HEK293 (cell line): Measurements from ENCODE around the gene C14orf132.

ENCODE experiments used
- BCL11A ChIP-seq: fragments of 450-650 bp; formaldehyde crosslinking; IDR thresholded peaks from 2 replicates; pipeline ENCODE4 v1.5.1; 2016; ENCODE audit warnings: low read depth, missing biosample characterization, missing genetic modification characterization
- MZF1 ChIP-seq: fragments of 450-650 bp; formaldehyde crosslinking; IDR thresholded peaks from 2 replicates; pipeline ENCODE4 v1.5.1; 2017; ENCODE audit warnings: missing biosample characterization, missing genetic modification characterization, borderline replicate concordance
- ZFP3 ChIP-seq: fragments of 450-650 bp; formaldehyde crosslinking; IDR thresholded peaks from 2 replicates; pipeline ENCODE4 v1.5.1; 2016; ENCODE audit warnings: low read depth, missing biosample characterization, missing genetic modification characterization
- ZNF138 ChIP-seq: fragments of 450-650 bp; formaldehyde crosslinking; IDR thresholded peaks from 2 replicates; pipeline ENCODE4 v1.5.1; 2016; ENCODE audit warnings: missing biosample characterization, missing genetic modification characterization, borderline replicate concordance
- ZNF202 ChIP-seq: fragments of 450-650 bp; formaldehyde crosslinking; IDR thresholded peaks from 2 replicates; pipeline ENCODE4 v1.5.1; 2016; ENCODE audit warnings: missing biosample characterization, missing genetic modification characterization, borderline replicate concordance
- ZNF274 ChIP-seq, 2 experiments: fragments of 200-500 bp in 1 of 2; fragments of 450-650 bp in 1 of 2; sonication (Bioruptor generic) in 1 of 2; formaldehyde crosslinking in 1 of 2; IDR thresholded peaks; 2 replicates each; pipeline versions ENCODE4 v1.5.1 to v1.6.1; 2014 to 2016; ENCODE audit warnings: borderline replicate concordance in 1 of 2, inconsistent platforms in 1 of 2, low read length in 1 of 2, missing biosample characterization in 1 of 2, missing genetic modification characterization in 1 of 2
- ZNF292 ChIP-seq: fragments of 450-650 bp; formaldehyde crosslinking; IDR thresholded peaks from 2 replicates; pipeline ENCODE4 v1.5.1; 2016; ENCODE audit warnings: low read depth, missing biosample characterization, missing genetic modification characterization, borderline replicate concordance
- ZNF423 ChIP-seq: fragments of 450-650 bp; formaldehyde crosslinking; IDR thresholded peaks from 2 replicates; pipeline ENCODE4 v1.5.1; 2016; ENCODE audit warnings: missing biosample characterization, missing genetic modification characterization
- ZNF510 ChIP-seq: fragments of 450-650 bp; formaldehyde crosslinking; IDR thresholded peaks from 2 replicates; pipeline ENCODE4 v1.5.1; 2018; ENCODE audit warnings: mild to moderate bottlenecking, missing genetic modification characterization, missing biosample characterization; ENCODE audit not compliant: insufficient replicate concordance
- ZNF785 ChIP-seq: fragments of 450-650 bp; formaldehyde crosslinking; IDR thresholded peaks from 2 replicates; pipeline ENCODE4 v1.5.1; 2016; ENCODE audit warnings: missing biosample characterization, missing genetic modification characterization
- TF ChIP-seq, protein P1 (sequence below): fragments of 450-650 bp; formaldehyde crosslinking; IDR thresholded peaks from 2 replicates; pipeline ENCODE4 v1.5.1; 2016; ENCODE audit warnings: missing biosample characterization, missing genetic modification characterization
- TF ChIP-seq, protein P2 (sequence below): fragments of 450-650 bp; formaldehyde crosslinking; IDR thresholded peaks from 2 replicates; pipeline ENCODE4 v1.5.1; 2016; ENCODE audit warnings: missing biosample characterization, missing genetic modification characterization
- TF ChIP-seq, protein P3 (sequence below): fragments of 450-650 bp; formaldehyde crosslinking; IDR thresholded peaks from 2 replicates; pipeline ENCODE4 v1.5.1; 2016; ENCODE audit warnings: missing biosample characterization, missing genetic modification characterization
- TF ChIP-seq, protein P4 (sequence below): fragments of 450-650 bp; formaldehyde crosslinking; IDR thresholded peaks from 2 replicates; pipeline ENCODE4 v1.5.1; 2016; ENCODE audit warnings: missing biosample characterization, missing genetic modification characterization

DNA sequence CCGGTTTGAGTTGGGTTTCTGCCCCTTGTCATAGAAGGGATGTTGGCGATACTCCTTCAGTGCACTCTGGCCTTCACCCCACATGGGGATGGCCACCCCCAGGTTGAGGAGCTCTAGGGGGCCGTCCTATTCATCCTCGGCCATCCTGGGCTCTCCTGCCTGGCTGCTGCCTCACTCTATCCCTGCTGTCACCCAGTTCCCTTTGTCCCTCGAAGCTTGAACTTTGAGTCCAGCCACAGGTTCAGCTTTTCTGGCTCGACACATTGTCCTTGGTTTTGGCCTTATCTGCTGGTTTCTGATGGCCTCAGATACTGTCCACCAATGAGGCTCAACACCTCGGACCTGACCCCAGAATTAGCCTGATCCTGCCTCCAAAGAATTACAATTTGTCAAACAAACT lies 58.6 kb downstream of the C14orf132 start:
- no peak for TF ChIP-seq BCL11A
- TF ChIP-seq, protein P1, sequence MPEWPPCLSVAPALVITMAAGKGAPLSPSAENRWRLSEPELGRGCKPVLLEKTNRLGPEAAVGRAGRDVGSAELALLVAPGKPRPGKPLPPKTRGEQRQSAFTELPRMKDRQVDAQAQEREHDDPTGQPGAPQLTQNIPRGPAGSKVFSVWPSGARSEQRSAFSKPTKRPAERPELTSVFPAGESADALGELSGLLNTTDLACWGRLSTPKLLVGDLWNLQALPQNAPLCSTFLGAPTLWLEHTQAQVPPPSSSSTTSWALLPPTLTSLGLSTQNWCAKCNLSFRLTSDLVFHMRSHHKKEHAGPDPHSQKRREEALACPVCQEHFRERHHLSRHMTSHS (tag by site-specific recombination): no peak
- TF ChIP-seq, protein P2, sequence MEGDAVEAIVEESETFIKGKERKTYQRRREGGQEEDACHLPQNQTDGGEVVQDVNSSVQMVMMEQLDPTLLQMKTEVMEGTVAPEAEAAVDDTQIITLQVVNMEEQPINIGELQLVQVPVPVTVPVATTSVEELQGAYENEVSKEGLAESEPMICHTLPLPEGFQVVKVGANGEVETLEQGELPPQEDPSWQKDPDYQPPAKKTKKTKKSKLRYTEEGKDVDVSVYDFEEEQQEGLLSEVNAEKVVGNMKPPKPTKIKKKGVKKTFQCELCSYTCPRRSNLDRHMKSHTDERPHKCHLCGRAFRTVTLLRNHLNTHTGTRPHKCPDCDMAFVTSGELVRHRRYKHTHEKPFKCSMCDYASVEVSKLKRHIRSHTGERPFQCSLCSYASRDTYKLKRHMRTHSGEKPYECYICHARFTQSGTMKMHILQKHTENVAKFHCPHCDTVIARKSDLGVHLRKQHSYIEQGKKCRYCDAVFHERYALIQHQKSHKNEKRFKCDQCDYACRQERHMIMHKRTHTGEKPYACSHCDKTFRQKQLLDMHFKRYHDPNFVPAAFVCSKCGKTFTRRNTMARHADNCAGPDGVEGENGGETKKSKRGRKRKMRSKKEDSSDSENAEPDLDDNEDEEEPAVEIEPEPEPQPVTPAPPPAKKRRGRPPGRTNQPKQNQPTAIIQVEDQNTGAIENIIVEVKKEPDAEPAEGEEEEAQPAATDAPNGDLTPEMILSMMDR (tag by site-specific recombination): no peak
- TF ChIP-seq ZFP3 (tag by site-specific recombination): no peak
- TF ChIP-seq, protein P3, sequence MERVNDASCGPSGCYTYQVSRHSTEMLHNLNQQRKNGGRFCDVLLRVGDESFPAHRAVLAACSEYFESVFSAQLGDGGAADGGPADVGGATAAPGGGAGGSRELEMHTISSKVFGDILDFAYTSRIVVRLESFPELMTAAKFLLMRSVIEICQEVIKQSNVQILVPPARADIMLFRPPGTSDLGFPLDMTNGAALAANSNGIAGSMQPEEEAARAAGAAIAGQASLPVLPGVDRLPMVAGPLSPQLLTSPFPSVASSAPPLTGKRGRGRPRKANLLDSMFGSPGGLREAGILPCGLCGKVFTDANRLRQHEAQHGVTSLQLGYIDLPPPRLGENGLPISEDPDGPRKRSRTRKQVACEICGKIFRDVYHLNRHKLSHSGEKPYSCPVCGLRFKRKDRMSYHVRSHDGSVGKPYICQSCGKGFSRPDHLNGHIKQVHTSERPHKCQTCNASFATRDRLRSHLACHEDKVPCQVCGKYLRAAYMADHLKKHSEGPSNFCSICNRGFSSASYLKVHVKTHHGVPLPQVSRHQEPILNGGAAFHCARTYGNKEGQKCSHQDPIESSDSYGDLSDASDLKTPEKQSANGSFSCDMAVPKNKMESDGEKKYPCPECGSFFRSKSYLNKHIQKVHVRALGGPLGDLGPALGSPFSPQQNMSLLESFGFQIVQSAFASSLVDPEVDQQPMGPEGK (tag by site-specific recombination): no peak
- TF ChIP-seq ZNF510 (tag by site-specific recombination): no peak
- TF ChIP-seq ZNF785 (tag by site-specific recombination): no peak
- TF ChIP-seq, protein P4, sequence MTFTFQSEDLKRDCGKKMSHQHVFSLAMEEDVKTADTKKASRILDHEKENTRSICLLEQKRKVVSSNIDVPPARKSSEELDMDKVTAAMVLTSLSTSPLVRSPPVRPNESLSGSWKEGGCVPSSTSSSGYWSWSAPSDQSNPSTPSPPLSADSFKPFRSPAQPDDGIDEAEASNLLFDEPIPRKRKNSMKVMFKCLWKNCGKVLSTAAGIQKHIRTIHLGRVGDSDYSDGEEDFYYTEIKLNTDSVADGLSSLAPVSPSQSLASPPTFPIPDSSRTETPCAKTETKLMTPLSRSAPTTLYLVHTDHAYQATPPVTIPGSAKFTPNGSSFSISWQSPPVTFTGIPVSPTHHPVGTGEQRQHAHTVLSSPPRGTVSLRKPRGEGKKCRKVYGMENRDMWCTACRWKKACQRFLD (tag by site-specific recombination): no peak
- TF ChIP-seq MZF1 (tag by site-specific recombination): no peak
- TF ChIP-seq ZNF423: no peak
- no peak for TF ChIP-seq ZNF138 (tag by site-specific recombination)
- no peak for TF ChIP-seq ZNF274 (IDR thresholded peaks at IDR 0.05; ENCODE audit: low read length)
- no peak for TF ChIP-seq ZNF274 (tag by site-specific recombination; IDR thresholded peaks at IDR 0.05; ENCODE audit: borderline replicate concordance)
- TF ChIP-seq ZNF292 (tag by site-specific recombination): no peak
- TF ChIP-seq ZNF202 (tag by site-specific recombination): no peak
